Measurements from ENCODE around the gene VIPR2. TPM values are rescaled to one million over a fixed set of nuclear protein-coding genes. Genes with fewer than 3 reads are reported as not detected.

VIPR2 gene
- polyA plus RNA-seq, 4 donors = 2.8 to 4.1 (median 3.0) TPM

DNA sequence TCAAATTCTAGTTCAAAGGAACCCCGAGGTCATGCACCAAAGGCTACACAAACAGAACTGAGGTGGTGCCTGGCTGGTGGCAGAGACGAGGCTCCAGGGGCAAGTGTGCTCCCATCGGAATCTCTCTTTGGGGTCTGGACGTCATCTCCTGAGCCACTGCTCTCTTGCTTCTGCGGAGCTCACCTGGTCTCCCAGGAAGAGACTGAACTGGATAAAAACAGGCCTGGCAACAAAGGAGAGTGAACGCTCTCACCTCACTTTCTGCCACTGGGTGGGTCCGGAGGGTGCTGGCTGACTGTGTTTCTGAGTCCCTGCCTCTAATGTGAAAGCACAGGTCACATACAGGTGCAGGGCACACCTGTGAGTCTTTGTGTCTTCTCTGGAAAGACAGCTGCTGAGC lies 22.4 kb downstream of the VIPR2 start:
- no peak for DNase-seq (ENCODE audit: low read depth in 4 of 4, low spot score in 3 of 4)

DNA sequence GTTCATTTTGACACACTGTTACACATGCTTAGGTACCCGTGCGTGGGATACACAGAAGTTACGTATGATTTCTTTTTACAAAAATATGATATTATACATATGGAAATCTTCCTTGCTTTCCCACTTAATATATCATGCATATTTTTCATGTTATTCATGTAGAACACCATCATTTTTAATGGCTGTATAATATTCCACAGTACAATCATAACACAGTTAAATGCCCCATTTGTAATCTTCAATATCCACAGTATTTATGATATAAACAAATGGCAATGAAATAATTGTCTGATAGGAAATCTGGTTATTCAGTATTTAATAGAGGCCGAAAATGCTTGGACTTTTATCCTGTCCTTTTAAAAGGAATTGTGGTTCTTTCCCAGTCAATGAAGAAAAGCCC lies 23.2 kb downstream of the VIPR2 start:
- no peak for DNase-seq (ENCODE audit: low read depth in 4 of 4, low spot score in 3 of 4)

DNA sequence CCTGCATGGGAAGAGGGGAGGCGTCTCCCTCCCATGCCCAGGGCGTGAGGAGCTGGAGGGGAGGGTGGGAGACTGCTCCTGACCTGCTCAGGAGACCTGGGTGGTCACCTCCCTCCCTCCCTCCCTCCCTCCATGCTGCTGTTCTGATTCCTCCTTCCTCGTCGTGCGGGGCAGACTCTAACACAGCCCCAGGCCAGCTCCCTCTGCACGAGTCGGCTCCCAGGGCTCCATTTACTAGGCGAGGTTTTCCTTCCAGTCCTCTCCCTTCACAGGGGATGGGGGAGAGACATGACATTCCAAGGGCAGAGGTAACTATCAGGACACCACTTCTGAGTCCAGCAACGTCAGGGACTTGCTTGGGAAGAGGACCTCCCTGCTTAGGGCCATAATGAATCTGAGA lies 23.6 kb downstream of the VIPR2 start:
- DNase-seq (ENCODE audit: low read depth in 4 of 4, low spot score in 3 of 4) = no peak

DNA sequence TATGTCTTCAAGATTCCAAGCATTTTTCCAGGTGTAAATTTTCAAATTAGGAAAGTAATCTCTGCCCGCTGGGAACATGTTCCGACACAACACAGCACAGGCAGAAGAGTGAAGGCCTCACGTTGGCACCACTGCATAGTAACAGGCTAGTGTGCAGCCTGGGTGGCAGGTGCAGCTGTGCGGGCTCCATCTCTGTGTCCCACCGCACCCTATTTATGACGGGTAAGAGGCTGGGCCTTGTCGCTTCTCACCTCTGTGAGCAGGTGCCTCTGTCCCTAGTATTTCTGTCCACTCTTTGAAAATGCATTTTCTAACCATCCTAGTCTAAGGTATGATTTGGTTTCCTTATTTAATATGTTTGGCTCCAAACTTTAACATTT lies 24.1 kb downstream of the VIPR2 start:
- DNase-seq (ENCODE audit: low read depth in 4 of 4, low spot score in 3 of 4) = no peak

DNA sequence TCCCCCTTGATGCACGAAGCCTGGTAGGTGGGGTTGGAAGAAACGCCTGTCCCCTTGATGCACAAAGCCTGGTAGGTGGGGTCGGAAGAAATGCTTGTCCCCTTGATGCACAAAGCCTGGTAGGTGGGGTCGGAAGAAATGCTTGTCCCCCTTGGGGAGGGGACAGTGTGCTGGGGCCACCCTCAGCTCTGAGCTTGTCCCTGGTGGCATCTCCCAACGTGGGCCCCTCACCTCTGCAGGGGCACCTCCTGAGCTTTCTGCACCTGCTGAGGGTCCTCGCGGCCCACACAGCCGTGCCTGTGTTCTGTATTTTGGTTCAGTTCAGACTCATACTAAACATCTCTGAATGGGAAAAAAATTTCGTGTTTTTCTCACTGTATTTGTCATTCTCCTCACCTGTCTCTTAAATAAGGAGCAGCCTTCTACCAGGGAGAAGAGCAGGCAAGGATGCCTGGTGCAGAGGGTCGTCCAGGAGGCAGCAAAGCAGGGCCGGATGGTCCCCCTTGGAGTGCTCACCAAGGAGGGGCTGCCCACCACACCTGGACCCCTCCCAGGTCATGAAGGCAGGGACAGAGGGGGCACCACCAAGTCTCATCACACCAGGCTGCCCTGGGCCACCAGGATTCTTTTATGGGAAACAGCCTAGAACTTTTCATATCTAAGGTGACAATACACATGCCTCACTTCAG lies 24.7 kb downstream of the VIPR2 start:
- no peak for DNase-seq (ENCODE audit: low read depth in 4 of 4, low spot score in 3 of 4)

DNA sequence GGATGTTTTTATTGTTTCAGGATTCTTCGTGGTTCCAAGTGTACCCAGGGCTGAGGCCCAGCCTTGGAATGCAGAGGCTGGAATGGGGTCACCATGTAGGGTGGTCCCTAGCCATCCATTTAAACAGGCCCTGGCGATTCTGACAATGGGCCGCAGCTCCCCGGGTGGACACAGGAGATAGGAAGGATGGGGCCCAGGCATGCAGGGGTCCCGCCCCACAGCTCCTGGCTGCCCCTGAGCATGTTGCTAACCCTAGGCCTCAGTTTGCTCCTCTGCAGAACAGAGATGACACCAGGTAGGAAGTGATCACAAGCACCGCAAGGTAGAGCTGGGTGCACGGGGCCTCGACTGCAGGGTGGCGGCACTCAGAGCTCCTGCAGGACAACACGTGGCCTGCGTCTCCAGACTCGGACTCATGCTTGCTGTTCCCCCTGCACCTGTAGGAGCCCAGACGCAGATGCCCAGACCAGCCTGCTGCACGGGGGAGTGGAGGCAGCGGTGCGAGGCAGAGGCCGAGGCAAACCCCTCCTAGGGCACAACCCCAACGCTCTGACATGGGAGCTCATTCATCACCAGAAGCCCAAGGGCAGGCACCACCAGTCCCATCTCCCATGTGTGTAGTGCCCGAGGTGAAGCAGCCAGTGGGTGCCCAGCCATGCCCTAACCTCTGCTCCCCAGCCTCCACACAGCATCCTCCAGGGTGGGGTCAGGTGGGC lies 25.5 kb downstream of the VIPR2 start:
- DNase-seq (ENCODE audit: low read depth in 4 of 4, low spot score in 3 of 4) = no peak

DNA sequence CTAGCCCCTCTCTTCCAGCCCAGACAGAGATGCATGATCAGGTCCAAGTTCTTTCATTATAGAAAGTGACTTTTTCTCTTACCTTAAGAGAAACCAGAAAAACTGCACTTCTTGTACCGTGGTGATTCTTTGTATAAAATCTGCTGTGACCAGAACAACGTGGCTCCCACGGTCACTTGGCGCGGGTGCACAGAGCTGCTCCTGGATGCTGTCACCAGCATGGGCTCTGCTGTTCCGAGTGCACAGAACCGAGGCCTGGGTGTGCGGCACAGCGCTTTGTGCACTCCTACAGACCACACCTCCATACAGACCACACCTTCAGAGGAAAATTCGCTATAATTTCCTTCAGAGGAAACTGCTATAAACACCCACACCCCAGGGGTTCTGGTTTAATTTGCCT lies 26.0 kb downstream of the VIPR2 start:
- DNase-seq (ENCODE audit: low read depth in 4 of 4, low spot score in 3 of 4) = no peak

DNA sequence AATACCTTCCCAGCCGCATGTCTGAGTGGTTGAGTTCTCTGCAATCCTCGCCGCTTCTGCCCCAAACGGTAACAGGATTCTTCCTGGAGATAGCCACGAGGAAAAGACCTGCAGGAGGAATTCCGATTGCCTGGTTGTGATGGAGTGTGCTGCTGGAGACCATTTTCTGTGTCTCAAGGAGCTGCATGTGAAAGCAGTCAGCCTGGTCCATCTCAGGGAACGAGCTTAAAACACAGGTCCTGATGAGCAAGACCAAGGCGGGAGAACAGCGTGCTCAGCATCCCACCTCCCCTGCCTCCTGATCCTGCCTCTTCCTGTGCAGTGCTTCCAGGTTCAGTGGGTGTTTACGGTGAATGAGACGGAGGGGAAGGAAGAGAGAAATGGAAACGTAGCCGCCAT lies 26.5 kb downstream of the VIPR2 start:
- no peak for DNase-seq (ENCODE audit: low read depth in 4 of 4, low spot score in 3 of 4)

DNA sequence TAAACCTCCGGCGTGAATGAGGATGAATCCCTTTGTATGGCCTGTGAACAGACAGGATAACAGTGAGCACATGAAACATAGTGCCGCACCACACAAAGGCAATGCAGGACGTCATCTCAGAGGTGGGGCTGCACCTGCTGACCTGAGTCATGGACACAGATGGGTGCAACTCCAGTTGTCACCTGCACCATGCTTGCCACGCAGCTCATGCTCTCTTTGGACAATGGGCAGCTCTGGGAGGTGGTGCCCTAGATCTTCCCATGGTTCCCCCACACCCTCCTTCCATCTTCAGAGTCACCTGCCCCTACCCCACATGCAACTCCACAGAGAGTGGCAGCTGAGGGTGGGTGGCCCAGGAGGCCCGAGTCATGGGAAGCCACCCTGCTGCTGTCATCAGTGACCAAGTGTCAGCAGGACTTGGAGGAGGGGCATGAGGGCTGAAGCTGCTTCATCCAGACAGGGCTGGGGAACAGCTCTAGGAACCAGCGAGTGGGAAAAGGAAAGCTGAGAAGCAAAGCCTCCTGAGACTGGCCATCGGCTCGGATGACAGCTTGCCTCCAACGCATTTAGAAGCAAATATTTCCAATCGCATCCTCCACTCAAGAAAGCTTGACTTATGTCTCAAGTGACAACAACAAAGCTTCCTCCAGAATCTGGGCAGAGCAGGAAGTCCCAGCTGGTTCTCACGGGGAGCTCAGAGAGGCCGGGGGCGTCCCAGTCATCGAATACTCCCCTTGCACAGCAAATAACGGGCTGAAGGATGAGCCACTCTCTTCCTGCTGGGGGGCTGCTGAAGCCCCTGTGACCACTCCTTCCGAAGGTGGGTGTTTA lies 27.1 kb downstream of the VIPR2 start:
- no peak for DNase-seq (ENCODE audit: low read depth in 4 of 4, low spot score in 3 of 4)

DNA sequence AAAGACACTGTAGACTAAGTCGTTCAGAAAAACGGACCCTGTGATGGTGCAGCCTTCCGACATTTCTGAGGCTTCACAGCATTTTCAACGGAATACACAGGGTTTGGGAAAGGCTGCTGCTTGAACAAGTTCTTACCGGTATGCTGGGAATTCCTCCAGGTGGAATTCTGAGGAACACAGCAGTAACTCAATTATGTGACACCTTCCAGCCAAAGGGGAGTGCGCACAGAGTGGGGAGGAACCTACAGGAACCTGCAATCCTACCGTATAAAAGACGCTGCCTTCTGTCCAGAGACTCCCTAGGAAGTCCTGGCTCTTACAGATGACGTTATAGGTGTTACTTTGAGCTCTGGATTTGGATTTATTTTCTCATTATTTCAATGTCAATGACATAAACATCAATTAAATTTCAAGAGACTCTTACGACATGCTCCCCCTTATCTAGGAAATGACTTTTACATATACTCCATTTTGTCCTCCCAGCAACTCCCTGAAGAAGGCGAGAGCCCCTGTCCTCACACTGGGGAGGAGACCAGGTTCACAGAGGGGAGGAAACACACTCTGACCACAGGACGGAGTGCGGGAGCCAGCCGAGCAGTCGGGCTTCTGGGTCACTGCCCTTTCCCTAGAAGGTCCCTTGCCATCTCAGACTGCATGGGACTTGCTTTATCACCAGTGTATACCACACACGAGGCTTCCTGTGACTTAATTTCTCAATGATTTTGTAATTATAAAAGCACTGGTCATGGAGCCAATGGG lies 27.9 kb downstream of the VIPR2 start:
- no peak for DNase-seq (ENCODE audit: low read depth in 4 of 4, low spot score in 3 of 4)

DNA sequence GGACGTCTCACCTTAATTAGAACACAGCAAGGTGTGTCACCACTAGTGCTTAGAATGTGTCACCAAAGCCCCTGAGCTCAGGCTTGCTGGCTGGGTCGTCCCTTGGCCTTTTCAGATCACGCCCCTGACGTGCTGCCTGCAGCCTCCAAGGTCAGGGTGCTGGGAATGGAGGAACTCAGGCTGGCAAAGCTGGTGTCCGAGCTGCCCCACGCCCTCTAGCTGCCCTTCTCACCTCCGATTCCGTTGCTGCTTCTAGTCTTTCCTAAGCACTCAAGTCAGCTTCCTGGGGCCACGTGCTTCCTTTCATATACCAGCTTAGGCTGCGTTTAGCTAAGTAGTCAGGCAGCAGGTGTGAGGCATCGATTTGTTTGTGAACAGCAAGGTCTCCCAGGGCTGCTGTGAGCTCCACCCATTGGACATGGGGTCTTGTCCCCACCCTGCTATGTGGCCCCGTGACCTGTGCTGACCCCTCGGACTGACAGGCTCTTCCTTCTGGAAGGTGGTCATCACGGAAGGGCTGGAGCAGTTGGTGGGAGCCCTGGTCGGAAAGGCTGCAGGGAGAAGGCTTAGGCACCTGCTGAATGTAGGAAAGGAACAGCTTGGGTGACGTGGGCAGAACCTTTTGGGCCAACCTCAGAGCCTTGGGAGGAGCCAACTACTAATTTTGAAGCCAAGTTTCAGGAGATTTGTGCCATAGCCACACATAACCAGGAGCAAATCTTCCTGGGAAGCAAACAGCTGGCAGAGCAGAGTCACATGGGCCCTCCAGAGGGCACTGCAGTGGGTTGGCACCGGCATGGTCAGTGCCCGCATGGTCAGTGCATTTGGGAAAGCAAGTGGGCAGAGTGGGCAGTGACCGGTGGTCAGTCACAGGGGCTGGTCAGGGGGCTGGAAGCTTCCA lies 28.8 kb downstream of the VIPR2 start:
- no peak for DNase-seq (ENCODE audit: low read depth in 4 of 4, low spot score in 3 of 4)

DNA sequence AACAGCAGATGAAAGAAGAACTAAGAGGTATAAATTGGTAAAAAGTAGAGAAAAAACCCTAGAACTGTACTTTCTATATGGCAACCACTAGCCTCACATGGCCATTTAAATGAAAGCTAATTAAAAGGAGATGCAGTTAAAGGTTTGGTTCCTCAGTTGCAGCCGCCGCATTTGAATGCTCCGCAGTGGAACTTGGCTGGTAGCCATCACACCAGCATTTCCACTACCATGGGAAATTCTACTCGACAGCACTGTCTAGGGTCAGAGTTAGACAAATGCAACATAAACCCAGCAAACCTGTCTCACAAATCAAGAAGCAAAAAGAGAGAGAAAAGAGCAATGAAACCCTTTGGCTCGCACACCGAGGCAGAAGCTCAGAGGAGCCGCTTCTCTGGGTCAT lies 29.7 kb downstream of the VIPR2 start:
- DNase-seq (ENCODE audit: low read depth in 4 of 4, low spot score in 3 of 4) = peak in 2 of 4 donors; percentile 22 to 23

DNA sequence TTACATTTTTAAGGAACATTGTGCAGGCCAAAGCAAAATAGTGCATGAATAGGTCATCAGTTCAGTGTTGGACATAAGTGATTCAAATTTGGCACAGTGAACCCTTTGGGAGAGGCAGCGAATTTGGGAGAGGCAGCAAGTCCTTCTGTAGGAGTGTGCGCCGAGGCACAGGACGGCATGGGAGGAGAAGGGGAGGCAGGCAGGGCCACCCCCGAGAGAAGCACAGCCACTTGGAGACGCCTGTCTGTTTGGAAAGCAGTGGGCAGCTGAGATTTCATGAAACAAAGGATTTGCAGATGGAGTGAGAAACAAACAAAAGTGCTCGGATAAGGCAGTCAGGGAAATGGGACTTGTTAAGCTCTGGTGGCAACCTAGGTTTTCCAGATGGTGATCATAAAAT lies 30.6 kb downstream of the VIPR2 start:
- DNase-seq (ENCODE audit: low read depth in 4 of 4, low spot score in 3 of 4) = no peak

DNA sequence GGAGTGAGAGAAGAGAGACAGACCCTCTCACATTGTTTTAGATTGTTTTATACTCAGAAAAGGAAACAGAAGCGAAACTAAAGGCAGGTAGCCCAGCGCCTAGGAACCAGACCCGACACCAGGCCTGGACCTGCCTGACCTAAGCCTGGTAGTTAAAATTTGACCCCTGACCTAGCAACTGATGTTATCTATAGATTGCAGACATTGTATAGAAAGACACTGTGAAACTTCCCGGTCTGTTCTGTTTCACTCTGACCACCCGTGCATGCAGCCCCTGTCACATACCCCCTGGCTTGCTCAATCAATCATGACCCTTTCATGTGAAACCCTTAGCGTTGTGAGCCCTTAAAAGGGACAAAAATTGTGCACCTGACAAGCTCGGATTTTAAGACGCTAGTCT lies 31.6 kb downstream of the VIPR2 start:
- no peak for DNase-seq (ENCODE audit: low read depth in 4 of 4, low spot score in 3 of 4)

DNA sequence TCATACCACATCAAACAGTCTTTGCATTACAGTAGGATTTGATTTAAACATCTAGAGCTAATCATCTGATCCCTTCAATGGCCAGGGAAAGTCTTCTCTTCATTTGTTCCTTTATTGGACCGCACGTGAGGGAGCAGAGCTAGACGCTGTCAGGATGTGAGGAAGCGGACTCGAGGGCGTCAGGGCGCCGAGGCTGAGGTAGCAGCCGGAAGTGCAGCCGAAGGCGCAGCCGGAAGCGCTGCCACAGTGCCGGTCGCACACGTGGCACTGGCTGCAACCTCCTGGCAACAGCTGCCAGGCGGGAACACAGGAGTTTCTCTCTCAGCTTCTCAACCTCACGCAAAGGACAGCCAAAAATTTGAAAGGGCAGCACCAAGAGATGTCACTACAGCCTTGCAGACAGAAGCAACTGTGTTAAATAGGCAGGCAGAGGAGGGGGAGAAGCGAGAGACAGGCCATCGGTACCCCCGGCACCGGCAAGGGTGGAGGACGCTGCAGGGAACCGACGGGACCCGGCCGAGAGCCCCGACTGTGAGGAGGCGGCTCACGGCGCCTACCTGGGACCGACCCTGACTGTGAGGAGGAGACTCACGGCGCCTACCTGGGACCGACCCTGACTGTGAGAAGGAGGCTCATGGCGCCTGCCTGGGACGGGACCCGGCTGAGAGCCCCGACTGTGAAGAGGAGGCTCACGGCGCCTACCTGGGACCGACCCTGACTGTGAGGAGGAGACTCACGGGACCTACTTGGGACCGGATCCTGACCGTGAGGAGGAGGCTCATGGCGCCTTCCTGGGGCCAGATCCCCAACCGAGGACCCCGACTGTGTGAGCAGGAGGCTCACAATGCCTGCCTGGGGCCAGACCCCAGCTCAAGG lies 32.3 kb downstream of the VIPR2 start:
- DNase-seq (ENCODE audit: low read depth in 4 of 4, low spot score in 3 of 4) = no peak

DNA sequence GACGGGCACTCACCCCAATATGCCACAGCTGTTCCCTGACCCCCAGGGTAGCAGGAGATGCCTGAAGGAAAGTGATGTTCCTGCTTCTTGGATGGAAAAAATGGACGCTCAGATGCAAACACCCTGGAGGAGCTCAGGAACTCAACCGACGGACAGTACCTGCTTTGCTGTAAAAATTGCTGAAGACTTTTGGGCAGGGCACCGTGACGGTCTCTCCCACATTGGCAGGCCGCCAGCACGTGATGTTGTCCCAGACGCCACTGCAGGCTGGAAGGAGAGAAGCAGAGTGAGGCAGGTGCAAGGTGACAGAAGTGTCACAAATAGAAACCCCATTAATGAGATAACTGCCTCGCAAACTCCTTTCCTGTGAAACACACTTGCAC lies 35.0 kb downstream of the VIPR2 start:
- peak in 1 of 4 donors; percentile 20 for DNase-seq (ENCODE audit: low read depth in 4 of 4, low spot score in 3 of 4)

DNA sequence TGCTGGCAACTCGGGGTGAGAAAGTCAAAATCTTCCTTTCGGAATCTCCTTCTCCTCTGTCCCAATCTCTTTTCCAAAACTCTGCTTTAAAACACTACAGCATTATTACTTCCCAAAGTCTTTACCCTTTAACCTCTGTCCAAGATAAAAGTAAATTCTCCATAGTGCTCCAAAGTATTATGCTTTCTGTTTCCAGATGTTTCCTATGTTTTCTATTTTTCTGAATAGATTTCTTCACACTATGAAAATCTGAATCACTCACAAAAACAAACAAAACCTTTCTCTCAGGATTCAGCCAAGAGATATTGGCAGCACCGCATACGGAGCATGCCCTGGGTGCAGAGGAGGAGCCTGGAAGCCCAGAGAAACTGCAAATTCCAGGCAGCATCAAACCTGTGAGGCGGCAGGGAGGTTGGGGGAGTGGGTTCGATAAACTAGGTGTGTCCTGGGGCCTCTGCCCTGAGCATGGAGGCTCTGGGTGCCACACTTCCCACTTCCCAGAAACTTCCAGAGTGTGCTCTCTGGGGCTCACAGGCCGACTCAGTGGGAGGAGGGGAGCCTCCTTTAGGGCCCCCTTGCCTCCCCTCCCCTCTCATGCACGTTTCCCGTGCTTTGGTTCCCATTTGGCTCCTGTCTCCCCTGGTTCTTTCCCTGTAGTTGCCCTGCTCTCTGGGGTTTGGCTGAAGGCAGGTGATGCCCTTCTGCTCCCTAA lies 35.6 kb downstream of the VIPR2 start:
- no peak for DNase-seq (ENCODE audit: low read depth in 4 of 4, low spot score in 3 of 4)

DNA sequence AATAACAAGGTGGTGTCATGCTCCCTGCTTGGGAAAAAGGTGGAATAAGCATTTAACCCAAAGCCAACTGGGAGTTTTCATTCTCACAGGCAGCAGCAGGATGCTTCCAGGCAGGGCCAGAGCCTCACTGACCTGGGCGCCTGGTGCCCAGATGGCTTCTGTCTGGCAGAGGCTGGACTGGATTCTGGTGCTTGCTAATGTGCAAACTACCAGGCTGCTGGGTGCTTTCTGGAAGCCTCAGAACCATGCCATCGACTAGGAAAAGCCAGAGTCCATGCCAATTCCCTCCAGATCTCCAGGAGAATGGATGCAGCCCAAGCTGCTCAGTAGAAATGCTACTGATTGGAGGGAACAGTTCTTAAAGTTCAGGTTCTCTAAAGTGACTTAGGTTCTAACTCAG lies 36.2 kb downstream of the VIPR2 start:
- no peak for DNase-seq (ENCODE audit: low read depth in 4 of 4, low spot score in 3 of 4)
